IMR-90 (cell line): ENCODE results near the gene KRTAP4-8. TPM values are rescaled to one million over a fixed set of nuclear protein-coding genes. Genes with fewer than 3 reads are reported as not detected.
"Not testable (repeated sequence)": the region's sequence is repeated elsewhere in the genome, so short reads cannot be mapped to it uniquely, and the experiment has no call there.

Source experiments
- ATAC-seq: fragments of 200-7000 bp; cut with Tn5 transposase; 2 replicates; pipeline ENCODE4 v1.9.1; 2020; ENCODE audit warnings: low read depth, mild to moderate bottlenecking, moderate library complexity
- BruUV-seq: library from RNA; stranded (reverse); fragments of 400-500 nt; replicated peaks from 2 replicates; lab custom pipeline; 2021; lab: Mats Ljungman, UMichigan
- CTCF ChIA-PET: fragments of 300-600 bp; formaldehyde crosslinking; extraction: SDS; loops from one replicate; lab custom pipeline; 2021; ENCODE audit warnings: antibody characterized with exemption; lab: Yijun Ruan, JAX
- POLR2A ChIA-PET: fragments of 300-600 bp; sonication (Branson Sonifier 250); formaldehyde crosslinking; loops from one replicate; lab custom pipeline; 2022; ENCODE audit warnings: antibody characterized with exemption; ENCODE audit not compliant: unreplicated experiment; lab: Charles Lee
- DNase-seq: peaks from one replicate; pipeline ENCODE4 v3.0.0; 2013
- H2AFZ ChIP-seq: replicated peaks from 2 replicates; pipeline ENCODE3; 2013; ENCODE audit warnings: low read length, mild to moderate bottlenecking; ENCODE audit not compliant: poor library complexity
- H2AK5ac ChIP-seq: 2 replicates; pipeline ENCODE4 v1.6.1; 2013; ENCODE audit warnings: low read depth, low read length, inconsistent platforms
- H2AK9ac ChIP-seq: replicated peaks from 2 replicates; pipeline ENCODE3; 2013; ENCODE audit warnings: mild to moderate bottlenecking, low read depth, low read length, moderate library complexity; ENCODE audit not compliant: poor library complexity
- H2BK120ac ChIP-seq: 2 replicates; pipeline ENCODE4 v1.6.1; 2013; ENCODE audit warnings: low read depth, low read length, inconsistent platforms
- H2BK15ac ChIP-seq: 3 replicates; pipeline ENCODE4 v1.6.1; 2013; ENCODE audit warnings: low read depth, low read length, inconsistent platforms
- H2BK20ac ChIP-seq: 2 replicates; pipeline ENCODE4 v1.6.1; 2013; ENCODE audit warnings: low read depth, mild to moderate bottlenecking, inconsistent platforms, low read length, moderate library complexity
- H2BK5ac ChIP-seq: 2 replicates; pipeline ENCODE4 v1.6.1; 2013; ENCODE audit warnings: mild to moderate bottlenecking, low read depth, low read length, inconsistent platforms; ENCODE audit not compliant: poor library complexity, severe bottlenecking
- H3K14ac ChIP-seq: replicated peaks from 2 replicates; pipeline ENCODE4 v1.6.1; 2013; ENCODE audit warnings: low read depth, low read length, inconsistent platforms
- H3K18ac ChIP-seq: 2 replicates; pipeline ENCODE4 v1.6.1; 2013; ENCODE audit warnings: low read depth, low read length, control low read depth
- H3K23ac ChIP-seq: 2 replicates; pipeline ENCODE4 v1.6.1; 2013; ENCODE audit warnings: low read depth, low read length, inconsistent platforms
- H3K27ac ChIP-seq: 2 replicates; pipeline ENCODE4 v1.5.1; 2013; ENCODE audit warnings: mild to moderate bottlenecking, control low read depth, low read length; ENCODE audit not compliant: insufficient read depth
- H3K27me3 ChIP-seq: 2 replicates; pipeline ENCODE4 v1.6.1; 2013; ENCODE audit warnings: low read length; ENCODE audit not compliant: control insufficient read depth, insufficient read depth
- H3K36me3 ChIP-seq: 2 replicates; pipeline ENCODE4 v1.6.1; 2013; ENCODE audit warnings: low read length, mixed read lengths; ENCODE audit not compliant: control insufficient read depth, insufficient read depth
- H3K4ac ChIP-seq: 2 replicates; pipeline ENCODE4 v1.6.1; 2013; ENCODE audit warnings: low read depth, low read length, inconsistent platforms
- H3K4me1 ChIP-seq: 2 replicates; pipeline ENCODE4 v1.6.1; 2013; ENCODE audit warnings: low read length, mixed read lengths; ENCODE audit not compliant: control insufficient read depth, insufficient read depth
- H3K4me2 ChIP-seq: 2 replicates; pipeline ENCODE4 v1.6.1; 2013; ENCODE audit warnings: low read depth, mild to moderate bottlenecking, control low read depth, low read length, moderate library complexity
- H3K4me3 ChIP-seq: 2 replicates; pipeline ENCODE4 v1.5.1; 2013; ENCODE audit warnings: low read depth, mild to moderate bottlenecking, control low read depth, low read length, moderate library complexity; ENCODE audit not compliant: insufficient read depth
- H3K56ac ChIP-seq: 2 replicates; pipeline ENCODE4 v1.6.1; 2013; ENCODE audit warnings: low read length, inconsistent platforms; ENCODE audit not compliant: insufficient read depth; ENCODE audit errors: extremely low read depth
- H3K79me1 ChIP-seq, 2 experiments: 2 replicates each; pipeline ENCODE4 v1.6.1; 2013; ENCODE audit warnings: low read length in 2 of 2, inconsistent platforms in 1 of 2, low read depth in 1 of 2
- H3K9ac ChIP-seq: 2 replicates; pipeline ENCODE4 v1.6.1; 2013; ENCODE audit warnings: low read depth, low read length, control low read depth
- H3K9me1 ChIP-seq: 2 replicates; pipeline ENCODE4 v1.6.1; 2013; ENCODE audit warnings: low read length, inconsistent platforms; ENCODE audit not compliant: insufficient read depth
- H3K9me3 ChIP-seq: 2 replicates; pipeline ENCODE4 v1.6.1; 2013; ENCODE audit warnings: low read length; ENCODE audit not compliant: control insufficient read depth, insufficient read depth
- H4K20me1 ChIP-seq: 2 replicates; pipeline ENCODE4 v1.6.1; 2013; ENCODE audit warnings: low read length, inconsistent platforms; ENCODE audit not compliant: insufficient read depth
- H4K5ac ChIP-seq: 2 replicates; pipeline ENCODE4 v1.6.1; 2013; ENCODE audit warnings: mild to moderate bottlenecking, low read depth, low read length, control low read depth
- H4K8ac ChIP-seq, 2 experiments: 2 replicates each; pipeline ENCODE4 v1.6.1; 2013; ENCODE audit warnings: low read depth in 2 of 2, low read length in 2 of 2, control low read depth in 1 of 2, inconsistent platforms in 1 of 2
- H4K91ac ChIP-seq: 2 replicates; pipeline ENCODE4 v1.6.1; 2013; ENCODE audit warnings: low read depth, low read length, inconsistent platforms; ENCODE audit not compliant: insufficient read depth
- WGBS, 2 experiments: methylation state at CpG; one replicate each; pipeline versions ENCODE4 v1.1.5 to v1.1.7; 2013; ENCODE audit warnings: missing lambda C conversion rate in 2 of 2; ENCODE audit not compliant: insufficient read length in 1 of 2; ENCODE audit errors: extremely low coverage in 2 of 2; 5-methylcytosine and 5-hydroxymethylcytosine counted together
- dilution Hi-C: fragments of 300-500 bp; cut with HindIII; formaldehyde crosslinking; loops from one replicate; pipeline ENCODE4 v1.14.3; 2018; ENCODE audit warnings: low sequenced_read_pairs; ENCODE audit not compliant: unreplicated experiment
- in situ Hi-C: fragments of 300-500 bp; cut with MboI; formaldehyde crosslinking; loops from 3 replicates; pipeline ENCODE4 v1.14.3; 2019; ENCODE audit warnings: low sequenced_read_pairs, inconsistent platforms, mixed read lengths
- intact Hi-C: fragments of 100-400 bp; cut with micrococcal nuclease; formaldehyde crosslinking; loops from 2 replicates; pipeline ENCODE4 v1.10.0; 2022
- polyA plus RNA-seq, 3 experiments: library from polyadenylated mRNA; depleted of rRNA; stranded (reverse); fragments of >200 nt; gene quantifications; 2 replicates each; pipeline ENCODE4 v1.2.3, GENCODE V29; 2012; ENCODE audit warnings: low replicate concordance in 1 of 3
- total RNA-seq: library from RNA; depleted of rRNA; stranded (reverse); fragments of >200 nt; gene quantifications from 2 replicates; pipeline ENCODE4 v1.2.3, GENCODE V29; 2012

KRTAP4-8 gene
- total and polyA plus RNA-seq, 2 of the 4 experiments (the other 2 are of a cell fraction) = not detected

DNA sequence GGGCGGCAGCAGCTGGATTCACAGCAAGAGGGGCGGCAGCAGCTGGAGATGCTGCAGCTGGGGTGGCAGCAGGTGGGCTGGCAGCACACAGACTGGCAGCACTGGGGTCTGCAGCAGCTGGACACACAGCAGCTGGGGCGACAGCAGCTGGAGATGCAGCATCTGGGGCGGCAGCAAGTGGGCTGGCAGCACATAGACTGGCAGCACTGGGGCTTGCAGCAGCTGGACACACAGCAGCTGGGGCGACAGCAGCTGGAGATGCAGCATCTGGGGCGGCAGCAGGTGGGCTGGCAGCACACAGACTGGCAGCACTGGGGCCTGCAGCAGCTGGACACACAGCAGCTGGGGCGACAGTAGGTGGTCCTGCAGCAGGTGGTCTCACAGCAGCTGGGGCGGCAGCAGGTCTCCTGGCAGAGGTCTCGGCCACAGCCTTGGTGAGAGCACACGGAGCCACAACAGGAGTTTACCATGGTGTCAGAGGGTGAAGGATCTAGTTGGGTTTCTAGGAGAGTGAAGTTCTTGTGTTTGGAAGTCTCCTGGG is 20.0 kb upstream of the KRTAP4-8 start, which contains the start of gene KRTAP4-11:
TSS of gene KRTAP4-11 (minus strand) at position 528 of the 541 bp plus-strand sequence. CDS start at position 470, 58 bp downstream.
- intact Hi-C loops, H3K27me3 ChIP-seq: not testable (repeated sequence)

More for the DNA sequence above, 20.0 kb upstream of the KRTAP4-8 start, which contains the start of gene KRTAP4-11:
- H3K27ac ChIP-seq, H2BK20ac ChIP-seq, H3K9ac ChIP-seq, ATAC-seq, H4K20me1 ChIP-seq, H3K4me3 ChIP-seq, H2AK9ac ChIP-seq, dilution Hi-C loops, POLR2A ChIA-PET, H3K9me1 ChIP-seq, H2BK15ac ChIP-seq, H2AFZ ChIP-seq, H3K18ac ChIP-seq, BruUV-seq, H3K9me3 ChIP-seq, H3K4me2 ChIP-seq, H3K79me1 ChIP-seq, H3K56ac ChIP-seq, H3K36me3 ChIP-seq, H3K23ac ChIP-seq, H4K5ac ChIP-seq, DNase-seq, in situ Hi-C loops, CTCF ChIA-PET, H3K4me1 ChIP-seq: not testable (repeated sequence)
- Histone ChIP-seq H4K91ac (0 out of 2 replicates have a peak within 1 kb of the TSS, but pooled peaks have one; percentile 30), H2AK5ac (peak within 1 kb of the TSS; percentile 70), H3K14ac (peak within 1 kb of the TSS; percentile 9; the same call in 1 of the 2 replicates), H2BK5ac (peak within 1 kb of the TSS; percentile 42), H4K8ac (peak within 1 kb of the TSS in 1 of 2 experiments; percentile 62; a peak in 2 of 4 replicates), H3K4ac (peak within 1 kb of the TSS; percentile 56), H2BK120ac (peak within 1 kb of the TSS; percentile 14; the same call in 1 of the 2 replicates)
- WGBS, 2 experiments = 91% methylated on average over 3 of the region's 10 CpGs; no CpG with 5 or more reads in 1 of the 2 experiments
